Measurements from ENCODE around the gene HSPB7. TPM values are rescaled to one million over a fixed set of nuclear protein-coding genes. Genes with fewer than 3 reads are reported as not detected.
"Not testable (repeated sequence)": the region's sequence is repeated elsewhere in the genome, so short reads cannot be mapped to it uniquely, and the experiment has no call there.

Gene HSPB7
- total and polyA plus RNA-seq, 2 of the 8 experiments (the other 6 are each of a cell fraction or from before 2014, with no cell fraction given) = not detected

- not testable (repeated sequence) for FAIRE-seq
- CTCF ChIA-PET (ENCODE audit: partially characterized antibody) = interaction anchor here (0.6 to 3.0 kb wide), 5 partner anchors 11 to 38 kb away, joined by 3 to 13 read pairs (median 6); no protein-coding TSS in a partner anchor
Observed at GRCh38 chr1:16042654-16043053, 24.8 kb upstream of the HSPB7 start.

More at GRCh38 chr1:16042654-16043053, 24.8 kb upstream of the HSPB7 start:
- H3K4me2 ChIP-seq (ENCODE audit: insufficient read depth in 1 of 2, low read depth in 2 of 2, low read length in 2 of 2); H4K91ac ChIP-seq (replicated peaks; ENCODE audit: insufficient read length, low read length); H2AFZ ChIP-seq (ENCODE audit: low read length); H2BK15ac ChIP-seq (ENCODE audit: low read length); H3K23ac ChIP-seq (ENCODE audit: insufficient read length); H3K79me2 ChIP-seq (ENCODE audit: control insufficient read depth in 1 of 2, insufficient read depth in 2 of 2, low read length in 2 of 2); H2BK20ac ChIP-seq (ENCODE audit: low read length); H2BK120ac ChIP-seq (replicated peaks; ENCODE audit: low read depth, low read length); H3K4ac ChIP-seq (replicated peaks; ENCODE audit: insufficient read length, low read depth, low read length); H3K9me3 ChIP-seq (ENCODE audit: insufficient read depth in 2 of 2, low read depth in 1 of 2, low read length in 1 of 2); H3K79me1 ChIP-seq (ENCODE audit: low read depth, low read length); POLR2A ChIA-PET (ENCODE audit: partially characterized antibody); H3K4me1 ChIP-seq (replicated peaks in 1 of 4; ENCODE audit: control insufficient read depth in 3 of 4, insufficient read depth in 4 of 4, low read length in 3 of 4); H3K36me3 ChIP-seq (ENCODE audit: control insufficient read depth in 2 of 4, insufficient read depth in 4 of 4, low read length in 3 of 4); H4K20me1 ChIP-seq (replicated peaks in 1 of 2; ENCODE audit: control insufficient read depth in 1 of 2, insufficient read depth in 2 of 2, low read length in 2 of 2); H4K8ac ChIP-seq (ENCODE audit: extremely low read depth, insufficient read depth, low read length); H3K9ac ChIP-seq (replicated peaks in 1 of 4; ENCODE audit: extremely low read depth in 1 of 4, low read depth in 3 of 4, low read length in 3 of 4); H2BK12ac ChIP-seq (ENCODE audit: low read depth, low read length); H3K4me3 ChIP-seq (ENCODE audit: extremely low read depth in 1 of 4, insufficient read depth in 2 of 4, low read depth in 3 of 4, low read length in 4 of 4); H2BK5ac ChIP-seq (ENCODE audit: low read depth, low read length); H3K14ac ChIP-seq (ENCODE audit: insufficient read length); H3K27me3 ChIP-seq (replicated peaks in 1 of 4; ENCODE audit: control insufficient read depth in 3 of 4, extremely low read depth in 1 of 4, insufficient read depth in 3 of 4, low read length in 3 of 4); DNase-seq (ENCODE audit: low read depth in 1 of 2, low spot score in 2 of 2); H3K56ac ChIP-seq (replicated peaks; ENCODE audit: insufficient read length, low read depth, low read length); H3K27ac ChIP-seq (ENCODE audit: low read depth, low read length); H3K18ac ChIP-seq (ENCODE audit: extremely low read depth, low read length); H4K5ac ChIP-seq (ENCODE audit: insufficient read length, low read depth, low read length); H2AK5ac ChIP-seq (ENCODE audit: low read depth, low read length); H3K23me2 ChIP-seq (ENCODE audit: low read depth, low read length): not testable (repeated sequence)
- WGBS, 2 experiments (ENCODE audit: extremely low coverage in 1 of 2, insufficient coverage in 1 of 2, insufficient read length in 1 of 2, insufficient replicate concordance in 2 of 2, low coverage in 1 of 2, low lambda C conversion rate in 2 of 2, missing lambda C conversion rate in 1 of 2) = 83% methylated on average over 7 of the region's 9 CpGs; no CpG with 5 or more reads in 1 of the 2 experiments
